Limb (tissue), 2 donors: ENCODE data around the gene ICOSLG.
"Not testable (repeated sequence)": the region's sequence is repeated elsewhere in the genome, so short reads cannot be mapped to it uniquely, and the experiment has no call there.

Experiments used
- DNase-seq, 2 donors: peaks; one replicate each; pipeline ENCODE4 v3.0.0-alpha.2; 2016; ENCODE audit errors: extremely low spot score in 2 of 2

Gene ICOSLG

GRCh38 chr21:44240842-44241241, at the start of gene ICOSLG:
ICOSLG (minus strand) TSS chr21:44240943; CDS start chr21:44240817, 126 bp downstream.
- DNase-seq = not testable (repeated sequence)

GRCh38 chr21:44289381-44290010, 48.8 kb upstream of the ICOSLG start:
- DNase-seq = peak in 1 of 2 donors; percentile 29

- DNase-seq = peak in 1 of 2 donors; percentile 17
These were observed 47.7 kb upstream of the ICOSLG start for GRCh38 chr21:44288251-44289110.

GRCh38 chr21:44286716-44287632, 46.2 kb upstream of the ICOSLG start:
- peak in 1 of 2 donors; percentile 24 for DNase-seq

- peak in 1 of 2 donors; percentile 29 for DNase-seq
These were observed 45.5 kb upstream of the ICOSLG start for GRCh38 chr21:44286086-44286715.

GRCh38 chr21:44285138-44285992, 44.6 kb upstream of the ICOSLG start, which contains the start of gene AIRE:
AIRE (plus strand) TSS chr21:44285876; CDS start chr21:44286007, 131 bp downstream.
- peak in 1 of 2 donors; percentile 37 for DNase-seq

GRCh38 chr21:44283948-44284347, 43.2 kb upstream of the ICOSLG start:
- no peak for DNase-seq

GRCh38 chr21:44283211-44283785, 42.6 kb upstream of the ICOSLG start:
- not testable (repeated sequence) for DNase-seq

- no peak for DNase-seq
These were observed 41.6 kb upstream of the ICOSLG start for GRCh38 chr21:44282370-44282769.

- no peak for DNase-seq
These were observed 41.1 kb upstream of the ICOSLG start for GRCh38 chr21:44281801-44282200.

- DNase-seq = no peak
These were observed 38.9 kb upstream of the ICOSLG start for GRCh38 chr21:44279354-44280260.

GRCh38 chr21:44275041-44275440, 34.3 kb upstream of the ICOSLG start:
- DNase-seq = no peak

GRCh38 chr21:44273046-44273445, 32.3 kb upstream of the ICOSLG start:
- DNase-seq = no peak

GRCh38 chr21:44272284-44272858, 31.6 kb upstream of the ICOSLG start:
- no peak for DNase-seq

- DNase-seq = no peak
These were observed 31.0 kb upstream of the ICOSLG start for GRCh38 chr21:44271558-44272283.

- DNase-seq = no peak
These were observed 28.3 kb upstream of the ICOSLG start for GRCh38 chr21:44269090-44269489.

GRCh38 chr21:44267655-44268142, 27.0 kb upstream of the ICOSLG start:
- DNase-seq = no peak
